HCT116 (cell line): ENCODE data around the gene COMMD4.

Experiments used
- EZH2phosphoT487 ChIP-seq: fragments of 200-600 bp; IDR thresholded peaks from 2 replicates; pipeline ENCODE4 v1.6.1; 2018; ENCODE audit warnings: antibody characterized with exemption, borderline replicate concordance
- POLR2A ChIP-seq: IDR thresholded peaks from 2 replicates; pipeline ENCODE4 v1.7.0; 2011; ENCODE audit warnings: borderline replicate concordance; ENCODE audit not compliant: insufficient read depth, insufficient read length; ENCODE audit errors: extremely low read depth
- POLR2AphosphoS5 ChIP-seq: IDR thresholded peaks from 2 replicates; pipeline ENCODE4 v1.6.1; 2011; ENCODE audit warnings: mild to moderate bottlenecking, low read depth, low read length, moderate library complexity
- RAD21 ChIP-seq: IDR thresholded peaks from 2 replicates; pipeline ENCODE4 v1.6.1; 2012; ENCODE audit warnings: low read depth, mild to moderate bottlenecking
- SIN3A ChIP-seq: IDR thresholded peaks from 2 replicates; pipeline ENCODE4 v1.6.1; 2012; ENCODE audit warnings: low read depth
- TF ChIP-seq, protein P1 (sequence below): IDR thresholded peaks from 2 replicates; pipeline ENCODE4 v1.6.1; 2012

- TF ChIP-seq SIN3A (no peak), EZH2phosphoT487 (no peak), POLR2AphosphoS5 (no peak), POLR2A (no peak), RAD21 (no peak)
- TF ChIP-seq, protein P1, sequence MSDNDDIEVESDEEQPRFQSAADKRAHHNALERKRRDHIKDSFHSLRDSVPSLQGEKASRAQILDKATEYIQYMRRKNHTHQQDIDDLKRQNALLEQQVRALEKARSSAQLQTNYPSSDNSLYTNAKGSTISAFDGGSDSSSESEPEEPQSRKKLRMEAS, result no peak
Measured at GRCh38 chr15:75338661-75339240, 2.9 kb downstream of the COMMD4 start.
